Muscle layer of colon (tissue), 2 donors: Measurements from ENCODE around the gene ANKS1A.

ENCODE experiments used
- H3K27ac ChIP-seq: one replicate; pipeline ENCODE4 v1.7.0; 2013; ENCODE audit warnings: low read depth, mild to moderate bottlenecking, low read length, moderate library complexity
- H3K27me3 ChIP-seq, 2 donors: one replicate each; pipeline ENCODE4 v1.7.0; 2013; ENCODE audit warnings: low read length in 2 of 2, mild to moderate bottlenecking in 2 of 2; ENCODE audit not compliant: insufficient read depth in 2 of 2, control insufficient read depth in 1 of 2
- H3K36me3 ChIP-seq: one replicate; pipeline ENCODE4 v1.7.0; 2013; ENCODE audit warnings: mild to moderate bottlenecking, low read length; ENCODE audit not compliant: insufficient read depth
- H3K4me1 ChIP-seq: one replicate; pipeline ENCODE4 v1.7.0; 2013; ENCODE audit warnings: mild to moderate bottlenecking, low read length; ENCODE audit not compliant: insufficient read depth
- H3K4me3 ChIP-seq, 2 donors: one replicate each; pipeline ENCODE4 v1.7.0; 2013; ENCODE audit warnings: low read length in 2 of 2, low read depth in 1 of 2, mild to moderate bottlenecking in 1 of 2, moderate library complexity in 1 of 2
- H3K9ac ChIP-seq: one replicate; pipeline ENCODE4 v1.7.0; 2013; ENCODE audit warnings: low read length
- H3K9me3 ChIP-seq: one replicate; pipeline ENCODE4 v1.7.0; 2013; ENCODE audit warnings: mild to moderate bottlenecking, low read length
- donor health status: abdominal sarcoma.
- donor health status: Adenocarcinoma of cecum.

ANKS1A gene

GRCh38 chr6:35061651-35062410, 172.8 kb downstream of the ANKS1A start:
- no peak overlapping the region for H3K4me3 ChIP-seq
- no peaks in the 10 kb centered on the region for H3K27me3 ChIP-seq
- no peak overlapping the region for H3K9ac ChIP-seq
- H3K36me3 ChIP-seq: peaks cover 76% of the 10 kb centered on the region
- H3K4me1 ChIP-seq: peaks cover 42% of the 10 kb centered on the region
- no peaks in the 10 kb centered on the region for H3K9me3 ChIP-seq
- H3K27ac ChIP-seq: no peak overlapping the region

GRCh38 chr6:35062676-35063574, 173.9 kb downstream of the ANKS1A start:
- no peaks in the 10 kb centered on the region for H3K27me3 ChIP-seq
- no peak overlapping the region for H3K9ac ChIP-seq
- no peaks in the 10 kb centered on the region for H3K9me3 ChIP-seq
- no peak overlapping the region for H3K4me3 ChIP-seq
- no peak overlapping the region for H3K27ac ChIP-seq
- peaks cover 83% of the 10 kb centered on the region for H3K36me3 ChIP-seq
- H3K4me1 ChIP-seq: peaks cover 36% of the 10 kb centered on the region

GRCh38 chr6:35063701-35064280, 174.7 kb downstream of the ANKS1A start:
- Histone ChIP-seq H3K27ac (peak overlapping the region; percentile 12), H3K4me1 (peaks cover 36% of the 10 kb centered on the region)

GRCh38 chr6:35064290-35064689, 175.2 kb downstream of the ANKS1A start:
- H3K4me3 ChIP-seq: no peak overlapping the region
- H3K9me3 ChIP-seq: no peaks in the 10 kb centered on the region
- no peak overlapping the region for H3K9ac ChIP-seq
- peak overlapping the region; percentile 12 for H3K27ac ChIP-seq
- H3K36me3 ChIP-seq: peaks cover 78% of the 10 kb centered on the region
- no peaks in the 10 kb centered on the region for H3K27me3 ChIP-seq
- H3K4me1 ChIP-seq: peaks cover 35% of the 10 kb centered on the region

More at GRCh38 chr6:35063701-35064280, 174.7 kb downstream of the ANKS1A start:
- H3K27me3 ChIP-seq: no peaks in the 10 kb centered on the region
- no peak overlapping the region for H3K9ac ChIP-seq
- H3K9me3 ChIP-seq: no peaks in the 10 kb centered on the region
- peaks cover 81% of the 10 kb centered on the region for H3K36me3 ChIP-seq
- H3K4me3 ChIP-seq: no peak overlapping the region

GRCh38 chr6:35064757-35065440, 175.8 kb downstream of the ANKS1A start:
- no peaks in the 10 kb centered on the region for H3K27me3 ChIP-seq
- peaks cover 32% of the 10 kb centered on the region for H3K4me1 ChIP-seq
- H3K4me3 ChIP-seq: no peak overlapping the region
- H3K36me3 ChIP-seq: peaks cover 72% of the 10 kb centered on the region
- no peaks in the 10 kb centered on the region for H3K9me3 ChIP-seq
- H3K27ac ChIP-seq: no peak overlapping the region
- H3K9ac ChIP-seq: no peak overlapping the region

- Histone ChIP-seq H3K9ac (no peak overlapping the region), H3K27ac (no peak overlapping the region), H3K27me3 (no peaks in the 10 kb centered on the region), H3K36me3 (peaks cover 67% of the 10 kb centered on the region), H3K4me1 (peaks cover 32% of the 10 kb centered on the region), H3K9me3 (no peaks in the 10 kb centered on the region), H3K4me3 (no peak overlapping the region)
Measured at GRCh38 chr6:35065441-35065800, 176.4 kb downstream of the ANKS1A start.

GRCh38 chr6:35065870-35066269, 176.8 kb downstream of the ANKS1A start:
- Histone ChIP-seq H3K27me3 (no peaks in the 10 kb centered on the region), H3K36me3 (peaks cover 62% of the 10 kb centered on the region), H3K27ac (no peak overlapping the region), H3K9me3 (no peaks in the 10 kb centered on the region), H3K4me1 (peaks cover 32% of the 10 kb centered on the region), H3K4me3 (no peak overlapping the region), H3K9ac (no peak overlapping the region)

- peaks cover 34% of the 10 kb centered on the region for H3K4me1 ChIP-seq
- H3K36me3 ChIP-seq: peaks cover 61% of the 10 kb centered on the region
- H3K9me3 ChIP-seq: no peaks in the 10 kb centered on the region
- H3K4me3 ChIP-seq: no peak overlapping the region
- H3K27me3 ChIP-seq: no peaks in the 10 kb centered on the region
- no peak overlapping the region for H3K27ac ChIP-seq
- no peak overlapping the region for H3K9ac ChIP-seq
Measured at GRCh38 chr6:35067234-35067633, 178.2 kb downstream of the ANKS1A start.

- H3K36me3 ChIP-seq: peaks cover 60% of the 10 kb centered on the region
- no peaks in the 10 kb centered on the region for H3K27me3 ChIP-seq
- H3K4me3 ChIP-seq: no peak overlapping the region
- H3K9me3 ChIP-seq: no peaks in the 10 kb centered on the region
- H3K9ac ChIP-seq: no peak overlapping the region
- peaks cover 38% of the 10 kb centered on the region for H3K4me1 ChIP-seq
- no peak overlapping the region for H3K27ac ChIP-seq
Measured at GRCh38 chr6:35068206-35068605, 179.2 kb downstream of the ANKS1A start.

- H3K9ac ChIP-seq: no peak overlapping the region
- H3K27me3 ChIP-seq: no peaks in the 10 kb centered on the region
- no peak overlapping the region for H3K4me3 ChIP-seq
- peaks cover 60% of the 10 kb centered on the region for H3K36me3 ChIP-seq
- H3K9me3 ChIP-seq: no peaks in the 10 kb centered on the region
- H3K27ac ChIP-seq: no peak overlapping the region
- peaks cover 36% of the 10 kb centered on the region for H3K4me1 ChIP-seq
Measured at GRCh38 chr6:35068644-35069043, 179.6 kb downstream of the ANKS1A start.

GRCh38 chr6:35069262-35069661, 180.2 kb downstream of the ANKS1A start:
- Histone ChIP-seq H3K36me3 (peaks cover 64% of the 10 kb centered on the region), H3K9me3 (no peaks in the 10 kb centered on the region), H3K4me3 (no peak overlapping the region), H3K9ac (no peak overlapping the region), H3K27ac (no peak overlapping the region), H3K27me3 (no peaks in the 10 kb centered on the region), H3K4me1 (peaks cover 30% of the 10 kb centered on the region)
